ENCODE results near the gene PRSS12. TPM values are rescaled to one million over a fixed set of nuclear protein-coding genes. Genes with fewer than 3 reads are reported as not detected.
A peak's percentile ranks its signal among the peaks of the same experiment; 100 is the strongest.
"Not testable (repeated sequence)": the region's sequence is repeated elsewhere in the genome, so short reads cannot be mapped to it uniquely, and the experiment has no call there.

PRSS12 gene
- 9.6 and 11.3 TPM in 2 replicates for total RNA-seq (2021)
- percentile 51 among the genes with signal in this experiment for Bru-seq, nascent RNA
- percentile 54 among the genes with signal in this experiment for BruChase-seq, experiment 1, labeled RNA remaining after a 2-hour chase
- BruChase-seq, experiment 2, labeled RNA remaining after a 6-hour chase = percentile 51 among the genes with signal in this experiment
- long read RNA-seq, full-length matches to known transcripts = 7 of 16 reads
- long read RNA-seq, partial matches to known transcripts = 5 of 16 reads
- long read RNA-seq, other reads (novel, unspliced or antisense) = 4 of 16 reads

- H3K4me2 ChIP-seq = peak within 1 kb of the TSS; percentile 75
- no peaks in the 10 kb centered on the region for H3K36me3 ChIP-seq (ENCODE audit: low read depth)
- TF ChIP-seq CTCF (conservative IDR thresholded peaks at IDR 0.05) (peak; percentile 62), EZH2 (IDR thresholded peaks at IDR 0.05; ENCODE audit: low read depth) (no peak)
- CTCF ChIA-PET = interaction anchor here (0.6 to 0.9 kb wide), 2 partner anchors 10 to 65 kb away, joined by 3 to 4 read pairs; no protein-coding TSS in a partner anchor
- H4K20me1 ChIP-seq (ENCODE audit: insufficient read depth) = no peaks in the 10 kb centered on the region
- H3K9me3 ChIP-seq (ENCODE audit: insufficient read depth, low read depth) = no peaks in the 10 kb centered on the region
- H3K79me2 ChIP-seq (ENCODE audit: low read depth) = no peaks in the 10 kb centered on the region
- POLR2A ChIA-PET (ENCODE audit: unreplicated experiment) = interaction anchor here (0.6 kb wide), 2 partner anchors 12 to 31 kb away, joined by 3 to 17 read pairs; no protein-coding TSS in a partner anchor
- BruUV-seq (replicated peaks) = no TSS peak
- no peak within 1 kb of the TSS for H3K27ac ChIP-seq
- H3K4me3 ChIP-seq = peak within 1 kb of the TSS; percentile 59; the same call in 1 of the 2 replicates
- H3F3A ChIP-seq (ENCODE audit: insufficient read depth, low read depth) = no peaks in the 10 kb centered on the region
- intact Hi-C loops (cut with micrococcal nuclease; ENCODE audit: unreplicated experiment) = loop anchor here (1.0 kb wide), 1 partner anchor 72 kb away; no protein-coding TSS in a partner anchor
- H3K27me3 ChIP-seq (ENCODE audit: insufficient read depth, low read depth) = no peaks in the 10 kb centered on the region
- H3K4me1 ChIP-seq (replicated peaks; ENCODE audit: insufficient read depth) = peaks cover 5% of the 10 kb centered on the region
- DNase-seq = peak in 1 of 2 experiments; percentile 76
- peak within 1 kb of the TSS; percentile 88 for H2AFZ ChIP-seq
- H3K9me2 ChIP-seq (ENCODE audit: insufficient read depth) = no peaks in the 10 kb centered on the region
Measured at GRCh38 chr4:118352843-118353533, at the start of gene PRSS12. TSS of gene PRSS12 (minus strand) at chr4:118353003. CDS start at chr4:118352720, 283 bp downstream.

GRCh38 chr4:118400356-118400755, 47.6 kb upstream of the PRSS12 start:
- no peaks in the 10 kb centered on the region for H3K27me3 ChIP-seq (ENCODE audit: insufficient read depth, low read depth)
- ChIA-PET POLR2A (ENCODE audit: unreplicated experiment) (no interaction called here), CTCF (no interaction called here)
- no peak overlapping the region for H3K4me2 ChIP-seq
- H3K4me3 ChIP-seq = no peak overlapping the region
- intact Hi-C loops (cut with micrococcal nuclease; ENCODE audit: unreplicated experiment) = no loop called here
- TF ChIP-seq CTCF (conservative IDR thresholded peaks at IDR 0.05) (no peak), EZH2 (IDR thresholded peaks at IDR 0.05; ENCODE audit: low read depth) (no peak)
- no peaks in the 10 kb centered on the region for H4K20me1 ChIP-seq (ENCODE audit: insufficient read depth)
- H3K9me3 ChIP-seq (ENCODE audit: insufficient read depth, low read depth) = no peaks in the 10 kb centered on the region; the same call in 1 of the 2 replicates
- H3F3A ChIP-seq (ENCODE audit: insufficient read depth, low read depth) = no peaks in the 10 kb centered on the region
- H3K36me3 ChIP-seq (ENCODE audit: low read depth) = no peaks in the 10 kb centered on the region
- no TSS peak for BruUV-seq (replicated peaks)
- H2AFZ ChIP-seq = no peak overlapping the region
- H3K9me2 ChIP-seq (ENCODE audit: insufficient read depth) = no peaks in the 10 kb centered on the region
- H3K79me2 ChIP-seq (ENCODE audit: low read depth) = no peaks in the 10 kb centered on the region
- no peaks in the 10 kb centered on the region for H3K4me1 ChIP-seq (replicated peaks; ENCODE audit: insufficient read depth)
- no peak for DNase-seq
- H3K27ac ChIP-seq = no peak overlapping the region

GRCh38 chr4:118399883-118400282, 47.1 kb upstream of the PRSS12 start:
- DNase-seq; H3K36me3 ChIP-seq (ENCODE audit: low read depth); H3K4me3 ChIP-seq; POLR2A ChIA-PET (ENCODE audit: unreplicated experiment); H4K20me1 ChIP-seq (ENCODE audit: insufficient read depth); H3K27me3 ChIP-seq (ENCODE audit: insufficient read depth, low read depth); H3K4me1 ChIP-seq (replicated peaks; ENCODE audit: insufficient read depth); H3K27ac ChIP-seq; H3F3A ChIP-seq (ENCODE audit: insufficient read depth, low read depth); H3K9me3 ChIP-seq (ENCODE audit: insufficient read depth, low read depth); CTCF ChIA-PET; H3K4me2 ChIP-seq; H3K9me2 ChIP-seq (ENCODE audit: insufficient read depth); H3K79me2 ChIP-seq (ENCODE audit: low read depth); intact Hi-C loops (cut with micrococcal nuclease; ENCODE audit: unreplicated experiment); BruUV-seq (replicated peaks); H2AFZ ChIP-seq: not testable (repeated sequence)
